HG03575 (cell line): ENCODE data around the gene KCNN3.

Source experiments
- ATAC-seq: cut with Tn5 transposase; IDR thresholded peaks from one replicate; pipeline ENCODE4 v1.9.1; 2021; ENCODE audit not compliant: unreplicated experiment, insufficient number of reproducible peaks, low FRiP score; ENCODE audit errors: extremely low read depth

KCNN3 gene

DNA sequence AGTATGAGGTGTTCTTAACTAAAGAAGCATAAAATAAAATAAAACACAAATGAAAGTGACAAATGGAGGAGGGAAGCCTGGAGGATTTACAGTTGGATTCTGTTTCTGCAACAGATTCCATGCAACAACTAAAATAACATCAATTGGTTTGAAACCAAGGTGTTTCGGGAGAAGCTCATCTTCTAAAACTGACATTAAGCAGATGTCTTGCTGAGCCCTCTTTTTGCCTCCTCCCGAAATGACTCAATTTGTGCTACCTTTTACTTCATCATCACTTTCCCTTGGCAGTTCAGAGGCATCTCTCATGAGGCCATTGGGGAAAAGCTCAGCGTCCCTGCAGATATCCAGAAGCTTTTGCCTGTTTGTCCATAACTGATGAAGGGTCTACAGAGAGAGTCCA lies 140.5 kb downstream of the KCNN3 start:
- no peak for ATAC-seq

- no peak for ATAC-seq
Observed at GRCh38 chr1:154729031-154729442, 141.0 kb downstream of the KCNN3 start.

GRCh38 chr1:154726896-154727753 lies 143.0 kb downstream of the KCNN3 start:
- no peak for ATAC-seq

DNA sequence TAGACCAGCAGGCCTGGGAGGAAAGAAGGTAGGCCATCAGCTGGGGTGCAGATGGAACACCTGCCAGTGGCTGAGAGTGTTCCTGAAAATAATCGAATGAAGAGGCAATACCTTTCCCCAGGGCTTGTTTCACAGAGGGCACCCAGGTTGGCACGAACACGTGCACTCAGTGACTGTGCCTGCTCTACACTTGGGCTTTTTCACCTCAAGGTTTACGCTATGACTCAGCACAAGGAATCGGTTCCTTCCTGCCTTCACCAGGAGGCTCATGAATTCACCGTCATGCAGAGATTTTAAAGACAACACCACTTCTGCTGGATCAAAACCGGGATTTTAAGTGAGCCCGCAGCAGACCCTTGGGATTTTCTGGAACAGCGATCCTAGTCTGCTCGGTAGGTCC lies 143.6 kb downstream of the KCNN3 start:
- no peak for ATAC-seq

GRCh38 chr1:154725865-154726264 lies 144.2 kb downstream of the KCNN3 start:
- ATAC-seq = no peak

DNA sequence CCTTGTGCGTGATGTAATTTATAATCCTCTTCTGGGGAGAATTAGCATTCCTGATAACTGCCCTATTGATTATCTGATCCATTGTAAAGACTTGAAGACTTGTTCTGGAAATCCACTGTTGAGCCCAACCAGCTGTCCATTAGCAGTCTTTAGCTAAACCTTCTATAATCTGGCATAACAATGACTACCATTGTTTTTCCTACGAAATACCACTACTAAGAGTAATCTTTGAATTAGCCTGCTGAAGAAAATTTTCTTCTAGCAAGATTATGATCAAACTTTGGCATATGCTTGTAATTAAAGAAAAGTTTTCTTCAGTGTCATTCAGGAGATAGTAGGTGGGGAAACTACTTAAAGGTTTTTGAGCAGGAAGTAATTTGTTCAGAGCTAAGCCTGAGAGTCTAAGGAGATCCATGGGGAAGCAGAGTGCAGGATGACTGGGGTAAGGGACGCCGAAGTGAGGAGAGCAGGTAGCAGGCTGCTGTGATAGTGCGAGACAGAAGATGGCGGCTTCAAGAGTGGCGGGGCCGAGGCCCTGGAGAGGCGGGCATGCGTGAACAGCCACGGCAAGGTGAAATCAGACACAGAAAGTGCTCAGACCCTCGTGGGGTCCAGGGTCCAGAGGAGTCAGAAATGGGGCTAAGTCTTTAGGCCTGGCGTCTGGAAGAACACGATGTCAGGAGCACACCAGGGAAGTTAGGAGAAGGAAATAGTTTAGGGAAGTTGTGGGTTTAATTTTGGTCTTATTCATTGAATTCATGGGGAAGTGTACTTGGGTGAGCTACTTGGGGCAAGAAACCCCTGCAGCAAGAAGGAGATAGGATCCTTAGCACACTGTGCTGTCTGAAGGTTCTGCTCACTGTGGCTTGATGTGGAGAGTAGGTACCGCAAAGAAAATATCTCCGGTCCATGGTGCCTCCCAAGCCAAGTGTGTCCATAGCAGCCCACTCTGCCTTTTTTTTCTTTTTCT lies 149.5 kb downstream of the KCNN3 start:
- ATAC-seq = no peak

DNA sequence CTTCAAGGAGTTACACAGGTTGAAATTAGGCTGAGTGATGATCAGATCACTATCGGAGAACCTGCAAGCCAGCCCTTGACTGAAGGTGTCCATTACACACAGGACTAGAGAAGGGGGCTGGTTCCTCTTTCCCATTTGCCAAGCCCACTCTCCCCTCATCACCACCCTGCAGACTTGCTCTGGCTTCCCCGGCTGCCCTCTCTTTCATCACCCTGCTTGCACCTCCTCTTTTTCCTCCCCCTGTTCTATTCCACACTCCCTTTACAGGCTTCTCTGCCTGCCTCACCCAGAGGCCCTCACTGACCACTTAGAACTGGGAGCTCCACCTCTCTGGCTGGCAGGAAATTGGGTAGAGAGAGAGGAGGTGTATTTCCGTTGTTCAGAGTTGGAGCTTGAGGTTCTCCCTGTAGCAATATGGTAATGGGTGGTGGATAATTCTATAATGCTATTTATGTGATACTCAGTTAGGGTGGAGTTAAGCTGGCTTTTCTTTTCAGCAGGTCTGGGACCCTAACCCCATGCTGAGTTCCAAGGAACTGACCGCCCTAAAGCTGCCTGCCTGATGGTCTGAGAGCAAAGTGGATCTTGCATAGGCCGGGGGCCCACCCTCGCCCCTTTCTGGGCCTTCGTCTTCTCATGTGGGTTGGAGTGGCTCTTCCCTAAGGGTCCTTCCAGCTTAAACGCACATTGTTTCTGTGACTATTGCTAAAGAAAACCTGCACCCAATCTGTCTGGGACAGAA lies 150.3 kb downstream of the KCNN3 start:
- no peak for ATAC-seq

- no peak for ATAC-seq
Observed at GRCh38 chr1:154718566-154718965, 151.5 kb downstream of the KCNN3 start.

DNA sequence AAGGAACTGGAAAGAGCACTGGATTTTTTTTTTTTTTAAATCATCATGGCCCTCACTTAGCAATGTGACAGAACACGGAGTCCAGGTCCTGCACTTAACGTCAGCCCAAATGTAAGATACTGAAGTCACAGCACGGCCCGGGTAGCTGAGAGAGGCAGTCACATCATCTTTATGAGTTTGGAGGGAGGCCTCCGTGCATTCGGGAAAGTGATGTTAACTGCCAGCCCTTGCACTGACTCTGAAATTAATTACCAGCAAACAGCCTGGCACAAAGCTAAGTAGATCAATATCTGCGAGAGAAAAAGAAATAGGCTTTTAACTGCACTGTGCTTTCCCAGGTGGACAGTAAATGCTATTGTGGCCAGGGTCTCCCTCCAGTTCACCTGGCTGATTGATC lies 152.6 kb downstream of the KCNN3 start:
- no peak for ATAC-seq

DNA sequence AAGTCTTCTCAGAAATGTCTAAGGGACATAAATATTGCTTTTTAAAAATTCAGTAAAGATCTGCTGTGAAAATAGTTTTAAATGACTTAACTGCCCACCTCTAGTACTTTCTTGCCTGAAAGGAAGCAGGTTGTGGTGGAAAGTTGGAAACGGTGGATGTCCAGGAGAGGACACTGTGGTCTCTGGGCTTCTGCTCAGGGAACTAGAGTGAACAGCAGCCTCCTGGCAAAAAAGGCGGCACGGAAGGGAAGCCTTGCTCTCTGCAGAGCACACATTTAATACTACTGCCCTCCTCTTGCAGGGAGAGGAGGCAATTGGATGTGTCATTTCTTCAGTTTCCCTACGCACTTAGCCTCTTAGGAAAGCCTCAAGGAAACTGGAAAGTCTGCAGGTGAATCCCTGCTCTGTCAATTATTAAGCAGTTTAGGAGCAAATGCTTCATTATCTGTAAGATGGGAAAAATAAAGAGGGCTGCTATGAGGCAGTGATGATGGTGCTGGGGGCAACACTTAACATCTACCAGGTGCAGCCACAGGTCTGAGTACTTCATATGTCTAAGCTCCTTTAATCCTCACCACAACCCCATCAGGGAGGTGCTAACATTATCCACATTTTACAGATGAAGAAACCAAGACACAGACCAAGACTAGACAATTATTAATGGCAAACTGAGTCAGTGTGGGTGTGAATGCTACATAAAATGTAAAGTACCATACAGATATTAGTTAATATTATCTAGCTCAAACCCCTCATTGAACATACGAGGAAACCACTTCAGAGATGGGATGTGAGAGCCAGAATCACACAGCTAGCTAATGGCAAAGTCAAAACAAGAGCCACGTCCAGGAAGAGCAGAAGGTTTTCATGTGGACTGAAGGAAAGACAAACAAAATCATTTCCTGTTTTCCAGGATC lies 153.2 kb downstream of the KCNN3 start:
- no peak for ATAC-seq

DNA sequence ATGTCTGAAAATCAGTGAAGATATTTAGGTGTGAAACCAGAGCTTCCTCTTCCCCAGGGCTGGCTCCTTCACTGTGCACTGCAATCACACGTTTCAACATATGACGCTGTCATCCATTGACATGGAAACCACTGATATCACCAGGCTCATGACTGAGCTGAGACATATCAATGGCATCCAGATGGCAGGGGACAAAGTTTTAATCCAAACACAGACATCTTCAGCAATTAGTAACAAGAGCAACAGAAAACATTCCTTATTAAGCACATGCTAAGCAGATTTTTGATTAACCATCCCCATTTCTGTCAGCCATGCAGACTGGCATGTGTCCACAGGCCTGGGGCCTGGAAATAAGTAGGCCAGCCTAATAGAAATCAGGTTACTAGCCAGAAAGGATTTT lies 154.1 kb downstream of the KCNN3 start:
- no peak for ATAC-seq

GRCh38 chr1:154715385-154715784 lies 154.7 kb downstream of the KCNN3 start:
- ATAC-seq = no peak

GRCh38 chr1:154714638-154715037 lies 155.4 kb downstream of the KCNN3 start:
- no peak for ATAC-seq

GRCh38 chr1:154714052-154714623 lies 155.9 kb downstream of the KCNN3 start:
- ATAC-seq = no peak

DNA sequence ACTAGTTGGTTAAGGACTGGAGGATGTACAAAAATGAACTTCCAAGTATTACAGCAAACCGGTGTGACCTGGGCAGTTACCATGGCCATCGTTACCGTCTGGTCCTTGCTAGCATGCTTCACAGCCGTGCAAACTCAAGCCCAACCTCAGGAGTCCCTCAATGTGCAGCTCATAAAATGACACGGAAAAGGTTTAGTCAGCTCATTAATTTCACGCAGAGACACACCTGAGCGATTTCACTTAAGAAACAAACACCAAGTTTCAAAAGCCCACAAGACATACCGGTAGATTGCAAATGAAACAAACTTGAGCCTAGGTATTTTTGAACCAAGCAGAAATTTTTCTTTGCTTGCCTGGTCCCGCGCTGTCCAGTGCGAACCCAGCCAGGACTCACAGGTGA lies 157.1 kb downstream of the KCNN3 start:
- no peak for ATAC-seq

GRCh38 chr1:154712166-154712810 lies 157.8 kb downstream of the KCNN3 start:
- no peak for ATAC-seq

DNA sequence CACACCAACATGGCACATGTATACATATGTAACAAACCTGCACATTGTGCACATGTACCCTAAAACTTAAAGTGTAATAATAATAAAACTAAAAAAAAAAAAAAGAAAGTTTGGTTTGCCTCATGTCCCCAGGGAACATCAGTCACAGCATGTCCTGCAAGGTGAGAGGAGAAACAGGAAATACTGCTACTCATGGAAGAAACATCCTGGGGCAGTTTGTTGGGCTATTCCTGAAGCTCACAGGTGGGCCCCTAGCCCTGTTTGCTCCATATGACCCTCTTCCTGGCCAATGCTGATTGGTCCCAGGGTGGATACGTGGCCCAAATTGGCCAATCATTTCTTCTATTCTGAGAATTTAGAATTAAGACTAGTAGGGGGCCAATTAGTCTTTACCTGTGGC lies 158.7 kb downstream of the KCNN3 start:
- no peak for ATAC-seq

DNA sequence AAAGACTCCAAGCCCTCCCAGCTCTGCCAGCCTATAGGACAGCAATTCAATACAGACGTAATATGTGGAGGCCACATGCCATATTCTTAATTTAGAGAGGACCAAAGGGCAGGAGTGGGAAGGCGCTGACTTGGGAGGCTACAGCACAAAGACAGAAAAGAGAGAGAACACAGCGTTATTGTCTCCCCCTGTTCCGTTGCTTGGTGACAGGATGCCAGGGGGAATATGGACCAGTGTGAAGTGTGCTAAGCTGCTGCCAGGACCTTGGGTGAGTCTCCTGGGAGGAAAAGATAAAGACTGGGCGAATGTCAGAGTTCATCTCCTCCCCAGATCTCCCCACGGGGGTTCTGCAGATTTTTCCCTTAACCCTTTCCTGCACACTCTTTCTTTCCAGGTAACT lies 160.0 kb downstream of the KCNN3 start:
- no peak for ATAC-seq
